ENCODE data around the gene VAT1L. TPM values are rescaled to one million over a fixed set of nuclear protein-coding genes. Genes with fewer than 3 reads are reported as not detected.

Gene VAT1L
- total RNA-seq, 1 donor from 2014 or later = not detected

- H3K4me3 Mint-ChIP-seq (ENCODE audit: unreplicated experiment) = no peak overlapping the region
These were observed 78.4 kb downstream of the VAT1L start for GRCh38 chr16:77866752-77867151.

GRCh38 chr16:77868052-77868451 is 79.7 kb downstream of the VAT1L start:
- Mint-ChIP-seq H3K4me3 (ENCODE audit: unreplicated experiment) (no peak overlapping the region), H3K4me1 (ENCODE audit: low read depth) (no peaks in the 10 kb centered on the region), H3K27me3 (ENCODE audit: low read depth) (no peaks in the 10 kb centered on the region), H3K36me3 (ENCODE audit: low read depth) (no peaks in the 10 kb centered on the region), H3K9me3 (ENCODE audit: low read depth) (no peaks in the 10 kb centered on the region), H3K27ac (ENCODE audit: unreplicated experiment) (no peak overlapping the region)
- DNase-seq (ENCODE audit: low spot score) = no peak
- no peak for TF ChIP-seq CTCF (IDR thresholded peaks at IDR 0.05)

More at GRCh38 chr16:77866752-77867151, 78.4 kb downstream of the VAT1L start:
- H3K36me3 Mint-ChIP-seq (ENCODE audit: low read depth) = no peaks in the 10 kb centered on the region
- no peaks in the 10 kb centered on the region for H3K27me3 Mint-ChIP-seq (ENCODE audit: low read depth)
- H3K27ac Mint-ChIP-seq (ENCODE audit: unreplicated experiment) = no peak overlapping the region
- H3K4me1 Mint-ChIP-seq (ENCODE audit: low read depth) = no peaks in the 10 kb centered on the region
- no peak for DNase-seq (ENCODE audit: low spot score)
- TF ChIP-seq CTCF (IDR thresholded peaks at IDR 0.05) = no peak
- H3K9me3 Mint-ChIP-seq (ENCODE audit: low read depth) = no peaks in the 10 kb centered on the region

- no peaks in the 10 kb centered on the region for H3K9me3 Mint-ChIP-seq (ENCODE audit: low read depth)
- H3K4me3 Mint-ChIP-seq (ENCODE audit: unreplicated experiment) = no peak overlapping the region
- no peak for DNase-seq (ENCODE audit: low spot score)
- H3K27ac Mint-ChIP-seq (ENCODE audit: unreplicated experiment) = no peak overlapping the region
- no peaks in the 10 kb centered on the region for H3K27me3 Mint-ChIP-seq (ENCODE audit: low read depth)
- H3K36me3 Mint-ChIP-seq (ENCODE audit: low read depth) = no peaks in the 10 kb centered on the region
- H3K4me1 Mint-ChIP-seq (ENCODE audit: low read depth) = no peaks in the 10 kb centered on the region
- no peak for TF ChIP-seq CTCF (IDR thresholded peaks at IDR 0.05)
These were observed 80.1 kb downstream of the VAT1L start for GRCh38 chr16:77868478-77868877.

- Mint-ChIP-seq H3K27ac (ENCODE audit: unreplicated experiment) (no peak overlapping the region), H3K4me1 (ENCODE audit: low read depth) (no peaks in the 10 kb centered on the region), H3K36me3 (ENCODE audit: low read depth) (no peaks in the 10 kb centered on the region), H3K9me3 (ENCODE audit: low read depth) (peaks cover 4% of the 10 kb centered on the region), H3K27me3 (ENCODE audit: low read depth) (no peaks in the 10 kb centered on the region), H3K4me3 (ENCODE audit: unreplicated experiment) (no peak overlapping the region)
- TF ChIP-seq CTCF (IDR thresholded peaks at IDR 0.05) = no peak
- DNase-seq (ENCODE audit: low spot score) = no peak
These were observed 81.8 kb downstream of the VAT1L start for GRCh38 chr16:77869997-77870813.

GRCh38 chr16:77871932-77872331 is 83.6 kb downstream of the VAT1L start:
- no peaks in the 10 kb centered on the region for H3K27me3 Mint-ChIP-seq (ENCODE audit: low read depth)
- H3K36me3 Mint-ChIP-seq (ENCODE audit: low read depth) = no peaks in the 10 kb centered on the region
- no peak for DNase-seq (ENCODE audit: low spot score)
- no peaks in the 10 kb centered on the region for H3K4me1 Mint-ChIP-seq (ENCODE audit: low read depth)
- H3K4me3 Mint-ChIP-seq (ENCODE audit: unreplicated experiment) = no peak overlapping the region
- no peak for TF ChIP-seq CTCF (IDR thresholded peaks at IDR 0.05)
- no peak overlapping the region for H3K27ac Mint-ChIP-seq (ENCODE audit: unreplicated experiment)
- H3K9me3 Mint-ChIP-seq (ENCODE audit: low read depth) = peaks cover 4% of the 10 kb centered on the region

Data from chondrocyte (in vitro differentiated cells).